Lower lobe of right lung (tissue), 2 donors: ENCODE data around the gene ZDHHC11. TPM values are rescaled to one million over a fixed set of nuclear protein-coding genes. Genes with fewer than 3 reads are reported as not detected.
"Not testable (repeated sequence)": the region's sequence is repeated elsewhere in the genome, so short reads cannot be mapped to it uniquely, and the experiment has no call there.

ENCODE experiments used
- ATAC-seq, 2 donors: fragments of 200-7000 bp; cut with Tn5 transposase; one replicate each; pipeline ENCODE4 v1.9.1; 2020 to 2022; ENCODE audit warnings: mild to moderate bottlenecking in 2 of 2, moderate library complexity in 2 of 2
- DNase-seq: peaks from one replicate; pipeline ENCODE4 v3.0.0-alpha.2; 2020
- H3K27ac ChIP-seq: fragments of 200-600 bp; one replicate; pipeline ENCODE4 v1.8.0; 2022
- H3K27me3 ChIP-seq: fragments of 200-600 bp; one replicate; pipeline ENCODE4 v1.8.0; 2022; ENCODE audit warnings: low read depth
- H3K36me3 ChIP-seq: fragments of 200-600 bp; one replicate; pipeline ENCODE4 v1.8.0; 2022; ENCODE audit warnings: mild to moderate bottlenecking
- H3K4me1 ChIP-seq: fragments of 200-600 bp; one replicate; pipeline ENCODE4 v1.8.0; 2022
- H3K4me3 ChIP-seq: fragments of 200-600 bp; one replicate; pipeline ENCODE4 v1.8.0; 2022; ENCODE audit warnings: mild to moderate bottlenecking
- H3K9me3 ChIP-seq: fragments of 200-600 bp; one replicate; pipeline ENCODE4 v1.8.0; 2022
- intact Hi-C: fragments of 100-400 bp; cut with DNase I; formaldehyde crosslinking; loops from one replicate; pipeline ENCODE4 v1.11.0; 2022
- total RNA-seq: library from RNA; stranded (reverse); fragmentation: NEBNext Ultra II Directional; extraction: Animal tissue kit (Norgen Biotek cat#: 25700); gene quantifications from one replicate; pipeline ENCODE4 v1.2.1, GENCODE V29; 2021
- TF ChIP-seq, protein P1 (sequence below): fragments of 200-600 bp; IDR thresholded peaks from one replicate; pipeline ENCODE4 v1.8.0; 2022; ENCODE audit warnings: antibody characterized with exemption, mild to moderate bottlenecking
- donor health status: DM: no; HTN: yes; CAD: no; lungs with severe emphysema.

ZDHHC11 gene
- total RNA-seq, 1 donor from 2014 or later = 28.7 TPM

DNA sequence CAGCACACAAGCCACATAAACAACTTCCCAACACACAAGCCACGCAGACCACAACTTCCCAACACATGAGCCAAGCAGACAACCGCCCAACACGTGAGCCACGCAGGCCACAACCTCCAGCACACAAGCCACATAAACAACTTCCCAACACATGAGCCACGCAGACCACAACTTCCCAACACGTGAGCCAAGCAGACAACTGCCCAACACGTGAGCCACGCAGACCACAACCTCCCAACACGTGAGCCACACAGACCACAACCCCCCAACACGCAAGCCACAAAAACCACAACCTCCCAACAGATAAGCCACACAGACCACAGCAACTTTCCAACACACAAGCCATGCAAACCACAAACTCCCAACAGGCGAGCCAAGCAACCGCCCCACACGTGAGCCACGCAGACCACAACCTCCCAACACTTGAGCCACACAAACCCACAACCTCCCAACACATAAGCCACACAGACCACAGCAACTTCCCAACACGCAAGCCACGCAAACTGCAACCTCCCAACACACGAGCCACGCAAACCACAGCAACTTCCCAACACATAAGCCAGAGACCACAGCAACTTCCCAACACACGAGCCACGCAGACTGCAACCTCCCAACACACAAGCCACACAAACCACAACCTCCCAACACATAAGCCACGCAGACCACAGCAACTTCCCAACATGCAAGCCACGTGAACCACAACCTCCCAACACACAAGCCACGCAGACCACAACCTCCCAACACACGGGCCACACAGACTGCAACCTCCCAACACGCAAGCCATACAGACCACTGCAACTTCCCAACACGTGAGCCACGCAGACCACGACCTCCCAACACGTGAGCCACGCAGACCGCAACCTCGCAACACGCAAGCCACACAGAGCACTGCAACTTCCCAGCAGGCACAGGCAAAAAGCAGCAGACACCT lies 31.7 kb upstream of the ZDHHC11 start:
- H3K4me3 ChIP-seq = no peak overlapping the region
- peaks cover 76% of the 10 kb centered on the region for H3K36me3 ChIP-seq
- H3K27me3 ChIP-seq = no peaks in the 10 kb centered on the region
- DNase-seq (no peak), ATAC-seq (no peak)
- TF ChIP-seq, protein P1, sequence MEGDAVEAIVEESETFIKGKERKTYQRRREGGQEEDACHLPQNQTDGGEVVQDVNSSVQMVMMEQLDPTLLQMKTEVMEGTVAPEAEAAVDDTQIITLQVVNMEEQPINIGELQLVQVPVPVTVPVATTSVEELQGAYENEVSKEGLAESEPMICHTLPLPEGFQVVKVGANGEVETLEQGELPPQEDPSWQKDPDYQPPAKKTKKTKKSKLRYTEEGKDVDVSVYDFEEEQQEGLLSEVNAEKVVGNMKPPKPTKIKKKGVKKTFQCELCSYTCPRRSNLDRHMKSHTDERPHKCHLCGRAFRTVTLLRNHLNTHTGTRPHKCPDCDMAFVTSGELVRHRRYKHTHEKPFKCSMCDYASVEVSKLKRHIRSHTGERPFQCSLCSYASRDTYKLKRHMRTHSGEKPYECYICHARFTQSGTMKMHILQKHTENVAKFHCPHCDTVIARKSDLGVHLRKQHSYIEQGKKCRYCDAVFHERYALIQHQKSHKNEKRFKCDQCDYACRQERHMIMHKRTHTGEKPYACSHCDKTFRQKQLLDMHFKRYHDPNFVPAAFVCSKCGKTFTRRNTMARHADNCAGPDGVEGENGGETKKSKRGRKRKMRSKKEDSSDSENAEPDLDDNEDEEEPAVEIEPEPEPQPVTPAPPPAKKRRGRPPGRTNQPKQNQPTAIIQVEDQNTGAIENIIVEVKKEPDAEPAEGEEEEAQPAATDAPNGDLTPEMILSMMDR = no peak
- no peaks in the 10 kb centered on the region for H3K4me1 ChIP-seq
- intact Hi-C loops = no loop called here
- no peak overlapping the region for H3K27ac ChIP-seq
- no peaks in the 10 kb centered on the region for H3K9me3 ChIP-seq

DNA sequence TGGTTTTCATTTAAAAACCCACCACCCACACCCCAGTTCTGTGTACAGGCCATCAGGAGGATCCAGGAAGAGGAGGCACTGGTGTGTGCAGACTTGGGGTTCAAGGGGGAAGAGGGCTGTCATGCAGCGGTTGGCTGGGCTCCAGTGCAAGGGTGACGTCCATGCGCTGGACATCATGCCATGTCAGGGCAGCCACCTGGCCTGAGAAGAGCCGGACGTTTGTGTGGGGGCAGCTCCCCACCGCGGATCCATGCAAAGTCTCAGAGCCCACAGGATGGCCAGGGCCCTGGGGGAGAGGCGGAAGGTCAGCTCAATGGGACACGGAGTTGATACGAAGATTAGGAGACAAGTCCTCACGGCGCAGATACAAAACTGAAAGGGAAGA lies 30.8 kb upstream of the ZDHHC11 start:
- H3K36me3 ChIP-seq = peaks cover 76% of the 10 kb centered on the region
- no peak overlapping the region for H3K4me3 ChIP-seq
- H3K27me3 ChIP-seq = no peaks in the 10 kb centered on the region
- intact Hi-C loops = no loop called here
- H3K4me1 ChIP-seq = no peaks in the 10 kb centered on the region
- no peaks in the 10 kb centered on the region for H3K9me3 ChIP-seq
- no peak for DNase-seq
- H3K27ac ChIP-seq = no peak overlapping the region
- TF ChIP-seq, protein P1 = no peak
- ATAC-seq = no peak

DNA sequence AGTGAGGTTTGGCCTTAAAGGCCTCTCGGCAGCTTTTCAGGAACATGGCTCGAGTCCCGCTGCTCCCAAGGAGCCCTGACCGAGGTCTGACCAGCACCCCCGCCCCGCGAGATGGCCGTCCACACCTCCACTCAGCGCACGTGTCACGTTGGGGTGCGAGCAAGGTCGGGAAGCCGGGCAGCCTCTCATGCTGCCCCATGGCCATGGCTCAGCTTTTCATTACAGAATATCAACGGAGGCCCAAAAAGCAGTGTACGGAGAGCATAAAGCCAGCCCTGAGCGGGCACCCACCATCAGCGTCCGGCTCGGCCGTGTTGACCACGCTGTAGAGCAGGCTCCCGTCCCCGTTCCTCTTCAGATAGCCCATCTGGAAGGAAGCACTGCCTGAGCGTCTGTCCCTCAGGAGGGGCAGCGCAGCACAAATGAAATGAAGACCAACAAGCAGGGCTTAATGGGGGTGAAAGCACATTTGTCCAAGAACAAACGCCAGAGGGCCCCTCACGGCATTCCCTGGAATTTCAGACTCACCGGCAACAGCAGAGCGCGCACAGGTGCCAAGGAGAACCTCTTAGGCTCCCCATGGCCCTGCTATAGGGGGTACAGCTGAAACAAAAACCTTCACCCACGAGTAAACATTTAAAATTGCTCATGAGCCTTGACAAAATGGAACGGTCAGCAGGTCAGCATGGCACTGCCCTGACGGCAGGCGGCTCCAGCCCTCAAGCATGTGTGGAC lies 30.2 kb upstream of the ZDHHC11 start:
- no peaks in the 10 kb centered on the region for H3K4me1 ChIP-seq
- no peak overlapping the region for H3K4me3 ChIP-seq
- DNase-seq (no peak), ATAC-seq (no peak)
- intact Hi-C loops = no loop called here
- no peaks in the 10 kb centered on the region for H3K27me3 ChIP-seq
- H3K27ac ChIP-seq = no peak overlapping the region
- TF ChIP-seq, protein P1 = no peak
- no peaks in the 10 kb centered on the region for H3K9me3 ChIP-seq
- peaks cover 76% of the 10 kb centered on the region for H3K36me3 ChIP-seq

DNA sequence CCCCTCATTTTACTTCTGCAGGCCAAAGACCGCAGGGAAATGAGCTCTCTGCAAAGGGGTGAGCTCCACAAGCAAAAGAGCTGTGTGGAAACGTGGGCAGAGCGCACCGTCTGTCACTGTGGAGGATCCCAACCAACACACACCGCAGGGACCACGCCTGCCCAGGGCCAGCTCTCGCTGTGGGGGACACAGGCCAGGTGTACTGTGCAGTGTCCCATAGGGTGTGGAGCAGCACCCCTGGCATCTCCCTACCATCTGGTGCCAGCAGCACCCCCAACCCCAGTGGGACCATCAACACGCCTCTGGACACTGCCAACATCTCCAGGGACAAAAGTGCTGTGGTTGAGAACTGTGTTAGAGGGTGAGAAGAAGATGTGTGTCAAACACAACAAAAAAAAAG lies 27.9 kb upstream of the ZDHHC11 start:
- H3K9me3 ChIP-seq, DNase-seq, H3K27me3 ChIP-seq, intact Hi-C loops, H3K4me1 ChIP-seq, H3K27ac ChIP-seq, H3K4me3 ChIP-seq: not testable (repeated sequence)
- peak in 1 of 2 donors; percentile 15 for ATAC-seq
- peaks cover 76% of the 10 kb centered on the region for H3K36me3 ChIP-seq

DNA sequence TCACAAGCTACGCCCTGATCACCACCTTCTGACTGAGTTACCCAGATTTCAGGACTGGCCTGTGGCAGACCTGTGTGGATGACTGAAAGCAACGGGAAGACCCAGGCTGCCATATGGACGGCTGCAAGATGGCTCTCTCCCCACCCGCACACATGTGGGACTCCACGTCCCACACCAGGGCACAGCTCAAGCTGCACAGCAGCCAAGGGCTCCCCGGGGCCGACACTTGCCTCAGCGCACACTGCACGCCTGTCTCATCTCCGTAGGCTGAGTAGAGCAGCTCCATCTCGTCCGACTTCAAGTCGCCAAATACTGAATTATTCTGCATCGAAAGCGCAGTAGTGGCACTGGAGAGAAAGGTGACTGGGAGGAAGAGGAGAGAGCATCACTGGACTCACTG lies 27.3 kb upstream of the ZDHHC11 start:
- Histone ChIP-seq H3K27ac (no peak overlapping the region), H3K4me1 (peaks cover 2% of the 10 kb centered on the region), H3K4me3 (no peak overlapping the region), H3K27me3 (no peaks in the 10 kb centered on the region), H3K36me3 (peaks cover 76% of the 10 kb centered on the region), H3K9me3 (no peaks in the 10 kb centered on the region)
- DNase-seq (no peak), ATAC-seq (no peak)
- TF ChIP-seq, protein P1 = no peak
- intact Hi-C loops = no loop called here
